Lung (tissue), 12 donors: Measurements from ENCODE around the gene IFITM10. TPM values are rescaled to one million over a fixed set of nuclear protein-coding genes. Genes with fewer than 3 reads are reported as not detected.

Source experiments
- ATAC-seq: fragments of 200-7000 bp; cut with Tn5 transposase; one replicate; pipeline ENCODE4 v1.9.1; 2020; ENCODE audit warnings: moderate number of reproducible peaks; ENCODE audit not compliant: insufficient read depth, low FRiP score
- DNase-seq, 3 donors: peaks; one replicate each; pipeline ENCODE4 v3.0.0-alpha.2; 2013 to 2017
- H3K27ac ChIP-seq, 2 donors: one replicate each; pipeline ENCODE4 v1.5.1; 2013; ENCODE audit warnings: mild to moderate bottlenecking in 2 of 2, moderate library complexity in 2 of 2, control low read depth in 1 of 2, inconsistent platforms in 1 of 2, low read depth in 1 of 2, low read length in 1 of 2
- H3K27me3 ChIP-seq, 3 donors: one replicate each; pipeline ENCODE4 v1.5.1; 2013; ENCODE audit warnings: low read length in 2 of 3; ENCODE audit not compliant: control insufficient read depth in 3 of 3, insufficient read depth in 3 of 3
- H3K36me3 ChIP-seq, 4 donors: one replicate each; pipeline ENCODE4 v1.5.1; 2013; ENCODE audit warnings: low read length in 4 of 4, mild to moderate bottlenecking in 1 of 4, moderate library complexity in 1 of 4; ENCODE audit not compliant: control insufficient read depth in 4 of 4, insufficient read depth in 4 of 4
- H3K4me1 ChIP-seq, 5 donors: one replicate each; pipeline ENCODE4 v1.5.1; 2013; ENCODE audit warnings: low read length in 5 of 5, mild to moderate bottlenecking in 2 of 5, moderate library complexity in 1 of 5; ENCODE audit not compliant: control insufficient read depth in 5 of 5, insufficient read depth in 5 of 5
- H3K4me3 ChIP-seq: one replicate; pipeline ENCODE4 v1.5.1; 2013; ENCODE audit warnings: mild to moderate bottlenecking, control low read depth, moderate library complexity
- H3K9ac ChIP-seq, 2 donors: one replicate each; pipeline ENCODE4 v1.5.1; 2013; ENCODE audit warnings: low read length in 2 of 2, control low read depth in 1 of 2; ENCODE audit not compliant: insufficient read depth in 1 of 2
- H3K9me3 ChIP-seq, 4 donors: one replicate each; pipeline ENCODE4 v1.5.1; 2013; ENCODE audit warnings: low read length in 3 of 4, mild to moderate bottlenecking in 1 of 4, moderate library complexity in 1 of 4; ENCODE audit not compliant: control insufficient read depth in 4 of 4, insufficient read depth in 3 of 4
- CTCF ChIP-seq: IDR thresholded peaks from 2 replicates; pipeline ENCODE4 v1.5.1; 2012; ENCODE audit warnings: mild to moderate bottlenecking; ENCODE audit errors: control extremely low read depth, extremely low read depth
- WGBS, 2 donors: extraction: QIAGEN DNeasy Blood & Tissue Kit; methylation state at CpG; one replicate each; pipeline ENCODE4 v1.1.7; 2013; 5-methylcytosine and 5-hydroxymethylcytosine counted together
- polyA plus RNA-seq, 2 donors: library from polyadenylated mRNA; stranded (reverse); fragments of 200-250 nt; gene quantifications; one replicate each; pipeline ENCODE4 v1.2.1, GENCODE V29; 2013
- total RNA-seq, 2 donors: library from RNA; depleted of rRNA in 1 of 2; stranded (reverse); fragments of >200 nt in 1 of 2; gene quantifications; one replicate each; pipeline ENCODE4 v1.2.1, GENCODE V29; 2014 to 2021
- donor health status: control.
- donor health status: control.
- donor health status: Bipolar disorder and iron deficiency.
- donor health status: healthy.
- donor health status: DM: yes; HTN: yes; CAD: no.

The IFITM10 gene
- total and polyA plus RNA-seq, 4 donors = 0.40 to 18.8 (median 2.7) TPM

DNA sequence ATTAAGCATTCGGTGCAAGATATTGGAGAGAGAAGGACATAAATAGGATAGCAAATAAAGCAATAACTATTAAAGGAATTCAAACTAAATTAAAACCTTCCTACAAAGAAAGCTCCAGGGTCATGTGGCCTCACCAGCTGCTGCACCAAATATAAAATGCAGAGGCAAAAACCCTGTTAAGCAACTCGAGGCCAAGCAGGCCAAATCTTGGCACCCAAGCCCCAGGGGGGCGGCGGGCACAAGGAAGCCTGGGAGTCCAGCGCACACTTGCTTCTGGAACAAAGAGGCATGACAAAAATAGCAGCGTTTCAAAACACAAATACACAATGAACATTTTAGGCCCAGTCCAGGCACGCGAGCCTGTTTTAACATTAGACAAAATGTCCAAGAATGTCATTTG lies 32.6 kb downstream of the IFITM10 start:
- no peaks in the 10 kb centered on the region for H3K4me1 ChIP-seq
- DNase-seq = no peak
- 73 to 82% methylated on average over 8 of the region's 8 CpGs for whole genome bisulfite sequencing, 2 donors
- no peak for TF ChIP-seq CTCF
- ATAC-seq = no peak
- no peak overlapping the region for H3K9ac ChIP-seq
- no peaks in the 10 kb centered on the region for H3K36me3 ChIP-seq
- H3K27me3 ChIP-seq = peaks cover 0 to 11% (median 0%) of the 10 kb centered on the region in 3 donors
- no peak overlapping the region for H3K4me3 ChIP-seq
- no peak overlapping the region for H3K27ac ChIP-seq
- no peaks in the 10 kb centered on the region for H3K9me3 ChIP-seq

GRCh38 chr11:1714908-1715885 lies 35.2 kb downstream of the IFITM10 start:
- H3K27me3 ChIP-seq = no peaks in the 10 kb centered on the region
- H3K4me3 ChIP-seq = no peak overlapping the region
- ATAC-seq (no peak), DNase-seq (no peak)
- no peaks in the 10 kb centered on the region for H3K4me1 ChIP-seq
- TF ChIP-seq CTCF = no peak
- H3K27ac ChIP-seq = no peak overlapping the region
- H3K9me3 ChIP-seq = no peaks in the 10 kb centered on the region
- no peak overlapping the region for H3K9ac ChIP-seq
- WGBS, 2 donors = 82 to 92% methylated on average over 24 of the region's 24 CpGs
- H3K36me3 ChIP-seq = no peaks in the 10 kb centered on the region

GRCh38 chr11:1708716-1709115 lies 41.7 kb downstream of the IFITM10 start:
- Histone ChIP-seq H3K27ac (no peak overlapping the region), H3K9me3 (no peaks in the 10 kb centered on the region), H3K4me1 (no peaks in the 10 kb centered on the region), H3K4me3 (no peak overlapping the region), H3K36me3 (no peaks in the 10 kb centered on the region), H3K27me3 (no peaks in the 10 kb centered on the region), H3K9ac (no peak overlapping the region)
- DNase-seq (no peak), ATAC-seq (no peak)
- WGBS, 2 donors = 86 to 93% methylated on average over 10 of the region's 10 CpGs
- TF ChIP-seq CTCF = no peak
